Subcutaneous adipose tissue (tissue), 4 donors: ENCODE measurements around the gene SOX10. TPM values are rescaled to one million over a fixed set of nuclear protein-coding genes. Genes with fewer than 3 reads are reported as not detected.

Experiments used
- CTCF ChIP-seq: fragments of 450-650 bp; IDR thresholded peaks from one replicate; pipeline ENCODE4 v1.5.1; 2016; ENCODE audit warnings: low read depth, mild to moderate bottlenecking, control low read depth, antibody characterized with exemption, moderate library complexity
- total RNA-seq, 4 donors: library from RNA; depleted of rRNA; stranded (reverse); fragments of >200 nt; gene quantifications; one replicate each; pipeline ENCODE4 v1.1.0, GENCODE V29; 2016

The SOX10 gene
- total RNA-seq, 4 donors from 2014 or later = 0.19 TPM; not detected in 3

DNA sequence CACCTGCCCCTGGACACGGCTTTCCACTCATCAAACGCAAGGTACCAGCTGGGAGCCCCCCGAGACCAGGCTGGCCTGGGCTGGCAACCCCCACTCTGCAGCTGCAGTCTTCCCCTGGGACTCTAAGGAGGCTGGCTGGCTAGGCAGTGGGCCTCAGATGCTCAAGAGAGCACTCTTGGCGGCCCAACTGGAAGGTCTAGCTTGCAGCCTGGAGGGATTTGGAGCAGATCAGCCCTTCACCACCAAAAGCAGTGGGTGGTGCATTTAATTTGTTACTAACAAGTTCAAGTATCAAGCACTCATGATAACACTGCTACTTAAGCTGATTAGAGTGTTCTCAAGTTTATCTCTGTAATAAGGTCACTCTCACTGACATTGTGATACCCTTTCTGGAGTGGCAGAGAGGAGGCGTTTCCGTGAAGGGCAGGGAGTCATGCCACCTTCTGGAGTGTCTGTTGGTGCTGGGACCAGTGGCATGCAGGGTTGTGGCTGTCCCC is 52.4 kb downstream of the SOX10 start:
- no peak for TF ChIP-seq CTCF

- no peak for TF ChIP-seq CTCF
Observed at GRCh38 chr22:37930952-37931440, 53.4 kb downstream of the SOX10 start.

DNA sequence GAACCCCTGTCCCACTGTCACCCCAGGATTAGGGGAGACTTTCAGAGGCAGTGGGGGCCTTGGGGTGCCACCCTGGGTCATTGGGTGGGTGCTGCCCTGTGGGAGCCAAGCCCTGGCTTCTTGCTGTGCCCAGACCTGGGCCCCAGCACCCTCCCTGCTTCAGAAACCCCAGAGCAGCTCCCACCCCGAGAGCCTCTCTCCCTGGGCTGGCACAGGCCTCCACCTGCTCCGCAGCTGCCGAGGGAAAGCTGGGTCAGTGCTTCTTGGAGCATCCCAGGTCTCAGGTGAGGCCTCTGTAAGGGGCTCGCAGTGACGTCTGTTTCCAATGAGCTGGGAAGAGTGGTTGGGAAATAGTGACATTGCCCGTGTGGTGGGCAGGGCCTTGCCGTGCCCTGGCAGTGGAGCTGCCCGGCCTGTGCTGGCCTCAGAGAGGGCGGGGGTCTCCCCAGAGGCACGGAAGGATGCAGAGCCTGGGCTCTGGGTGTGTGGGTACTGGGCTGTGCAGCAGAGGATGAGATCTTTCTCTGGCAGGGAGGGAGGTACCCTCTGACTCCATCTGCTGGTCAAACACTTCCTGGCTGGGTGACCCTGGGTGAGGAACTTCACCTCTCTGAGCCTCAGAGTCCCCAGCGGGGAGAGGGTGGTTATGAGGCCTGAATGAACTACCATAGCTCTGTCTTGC is 53.9 kb downstream of the SOX10 start:
- no peak for TF ChIP-seq CTCF

- no peak for TF ChIP-seq CTCF
Observed at GRCh38 chr22:37929390-37929789, 55.0 kb downstream of the SOX10 start.

GRCh38 chr22:37927637-37927936 is 56.8 kb downstream of the SOX10 start:
- TF ChIP-seq CTCF = no peak

DNA sequence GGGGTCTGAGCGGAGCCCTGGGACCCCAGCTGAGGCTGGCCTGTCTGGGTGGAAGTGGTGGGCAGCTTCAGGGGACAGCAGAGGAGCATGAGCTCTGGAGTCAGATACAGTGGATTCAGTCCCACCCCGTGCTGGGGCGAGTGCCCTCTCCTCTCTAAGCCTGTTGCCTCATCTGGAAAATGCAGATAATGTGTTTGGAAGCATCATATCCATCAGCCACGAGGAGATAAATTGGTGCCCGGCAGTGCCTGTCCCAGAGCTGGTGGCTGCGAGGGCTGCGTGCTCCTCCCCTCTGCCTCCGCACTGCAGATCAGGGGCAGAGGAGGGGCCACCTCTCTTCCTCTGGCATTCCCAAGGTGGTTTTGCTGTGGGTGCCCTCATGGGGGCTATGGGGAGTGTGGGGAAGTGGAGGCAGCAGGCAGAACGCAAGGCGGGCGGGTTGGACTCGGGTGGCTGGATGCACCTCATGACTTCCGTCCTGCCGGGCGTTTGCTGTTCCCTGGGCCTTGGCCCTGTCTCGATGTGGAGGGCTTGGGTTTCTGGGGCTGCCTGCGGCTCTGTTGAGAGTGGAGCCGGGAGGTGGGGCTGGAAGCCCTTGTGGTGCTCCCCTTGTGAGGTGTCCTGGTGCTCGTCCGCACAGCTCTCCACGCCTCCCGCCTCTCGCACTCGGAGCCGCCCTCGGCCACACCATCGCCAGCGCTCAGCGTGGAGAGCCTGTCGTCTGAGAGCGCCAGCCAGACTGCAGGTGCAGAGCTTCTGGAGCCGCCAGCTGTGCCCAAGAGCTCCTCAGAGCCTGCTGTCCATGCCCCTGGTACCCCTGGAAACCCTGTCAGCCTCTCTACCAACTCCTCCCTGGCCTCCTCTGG is 57.4 kb downstream of the SOX10 start:
- no peak for TF ChIP-seq CTCF

DNA sequence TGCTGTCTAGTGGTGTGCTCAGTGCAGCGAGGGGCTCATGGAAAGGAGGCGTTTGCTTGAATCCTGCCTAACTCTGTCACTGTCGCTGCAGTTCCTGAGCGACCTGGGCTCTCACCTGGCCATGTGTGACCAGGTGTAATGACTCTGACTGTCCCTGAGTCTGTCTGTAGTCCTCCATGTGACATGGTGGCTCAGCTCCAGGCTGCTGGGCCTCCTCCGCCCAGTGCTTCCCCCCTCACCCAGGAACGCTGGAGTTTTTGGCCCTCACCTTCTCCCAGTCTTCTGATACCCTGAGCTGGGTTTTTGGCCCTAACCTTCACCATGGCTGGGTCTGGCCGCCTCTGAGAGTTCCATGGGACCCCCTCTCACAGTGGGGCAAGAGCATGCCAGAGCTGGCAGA is 58.0 kb downstream of the SOX10 start:
- no peak for TF ChIP-seq CTCF
